Measurements from ENCODE around the gene VMAC.

- TF ChIP-seq EZH2 (IDR thresholded peaks at IDR 0.05; ENCODE audit: insufficient read depth, poor library complexity, severe bottlenecking) = no peak
- TF ChIP-seq EZH2phosphoT487 (IDR thresholded peaks at IDR 0.05; ENCODE audit: insufficient read depth, low read depth) = no peak
Measured at GRCh38 chr19:5925830-5926427, 21.3 kb downstream of the VMAC start.

All from GM23248 (cell line).